ENCODE measurements around the gene ARHGEF28. TPM values are rescaled to one million over a fixed set of nuclear protein-coding genes. Genes with fewer than 3 reads are reported as not detected.

ARHGEF28 gene
- total and polyA plus RNA-seq, 2 donors (not counting 1 experiment from before 2014, with no cell fraction given) = not detected

DNA sequence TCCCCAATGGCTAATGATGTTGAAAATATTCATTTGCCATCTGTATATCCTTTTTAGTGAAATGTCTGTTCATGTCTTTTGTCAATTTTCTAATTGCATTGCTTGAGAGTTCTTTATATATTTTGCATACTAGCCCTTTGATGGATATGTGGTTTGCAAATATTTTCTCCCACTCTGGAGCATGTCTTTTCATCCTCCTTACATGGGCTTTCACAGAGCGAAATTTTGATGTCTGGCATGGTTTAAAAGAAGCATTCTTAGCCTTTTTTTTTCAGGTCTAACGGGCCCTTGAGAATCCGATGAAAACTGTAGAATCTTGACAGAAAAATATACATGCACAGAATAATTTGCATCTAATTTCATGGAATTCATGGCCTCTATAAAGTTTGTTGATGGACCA is 44.7 kb downstream of the ARHGEF28 start:
- no peak overlapping the region for H3K27ac Mint-ChIP-seq
- no peak overlapping the region for H2AFZ ChIP-seq (ENCODE audit: insufficient read depth, low read depth, low read length, poor library complexity, severe bottlenecking)
- H3K9me3 ChIP-seq (ENCODE audit: control extremely low read depth in 1 of 3, control insufficient read depth in 2 of 3, insufficient read depth in 1 of 3, low read length in 2 of 3) = no peaks in the 10 kb centered on the region
- peaks cover 10% of the 10 kb centered on the region for H3K27me3 Mint-ChIP-seq
- no peak overlapping the region for H3K4me3 ChIP-seq (ENCODE audit: control extremely low read depth in 1 of 5, extremely low read depth in 1 of 5, insufficient read depth in 1 of 5, low read depth in 2 of 5, low read length in 4 of 5)
- H3K27me3 ChIP-seq (replicated peaks in 1 of 4; ENCODE audit: control extremely low read depth in 1 of 4, control insufficient read depth in 3 of 4, insufficient read depth in 4 of 4, low read length in 3 of 4) = peaks cover 0 to 4% (median 0%) of the 10 kb centered on the region in 4 experiments
- H4K20me1 ChIP-seq (ENCODE audit: control insufficient read depth, insufficient read depth, low read length, poor library complexity, severe bottlenecking) = no peaks in the 10 kb centered on the region
- ChIA-PET CTCF (no interaction called here), POLR2A (no interaction called here)
- DNase-seq (no peak), ATAC-seq (ENCODE audit: low read depth) (no peak)
- no peak overlapping the region for H3K27ac ChIP-seq (ENCODE audit: low read length in 2 of 2)
- no peak overlapping the region for H3K4me3 Mint-ChIP-seq
- WGBS (ENCODE audit: insufficient coverage) = no CpG with 5 or more reads among the region's 3 CpGs
- H3K4me1 ChIP-seq (ENCODE audit: control insufficient read depth in 2 of 2, insufficient read depth in 2 of 2, low read length in 2 of 2) = no peaks in the 10 kb centered on the region
- H3K36me3 ChIP-seq (replicated peaks in 1 of 2; ENCODE audit: control extremely low read depth in 1 of 2, control insufficient read depth in 1 of 2, extremely low read depth in 1 of 2, insufficient read depth in 2 of 2, low read length in 1 of 2) = no peaks in the 10 kb centered on the region
- H3K4me1 Mint-ChIP-seq = no peaks in the 10 kb centered on the region
- H3K9ac ChIP-seq (ENCODE audit: low read length) = no peak overlapping the region
- no peaks in the 10 kb centered on the region for H3K79me2 ChIP-seq (ENCODE audit: control insufficient read depth, insufficient read depth, low read length)
- TF ChIP-seq CTCF (IDR thresholded peaks at IDR 0.05) (no peak), EZH2 (IDR thresholded peaks at IDR 0.05; ENCODE audit: borderline replicate concordance, insufficient read depth, low read depth, low read length, poor library complexity, severe bottlenecking) (no peak)
- H3K4me2 ChIP-seq (replicated peaks; ENCODE audit: low read depth, low read length, poor library complexity, severe bottlenecking) = no peak overlapping the region
- H3K9me3 Mint-ChIP-seq (ENCODE audit: insufficient read depth) = no peaks in the 10 kb centered on the region
- intact Hi-C loops (cut with micrococcal nuclease) = no loop called here

DNA sequence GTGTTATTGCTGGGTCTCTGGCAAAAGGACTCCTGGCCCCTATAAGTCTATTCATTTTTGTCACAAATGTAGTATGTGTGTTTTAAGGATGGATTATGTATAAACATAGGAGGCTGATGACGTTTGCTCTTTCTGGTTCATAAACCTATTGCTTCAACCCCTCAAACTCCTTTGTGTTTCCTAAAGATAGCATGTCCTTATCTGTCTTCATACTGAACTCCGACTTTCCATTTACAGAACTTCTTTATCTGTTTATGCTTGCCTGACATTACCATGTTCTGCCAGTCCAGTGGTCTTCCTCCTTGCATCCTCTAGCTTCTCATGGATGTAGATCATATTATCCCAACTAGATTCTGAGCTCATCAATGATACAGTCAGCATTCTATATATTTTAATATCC is 46.1 kb downstream of the ARHGEF28 start:
- Mint-ChIP-seq H3K27ac (no peak overlapping the region), H3K4me3 (no peak overlapping the region), H3K9me3 (ENCODE audit: insufficient read depth) (no peaks in the 10 kb centered on the region), H3K4me1 (no peaks in the 10 kb centered on the region), H3K27me3 (peaks cover 15% of the 10 kb centered on the region)
- Histone ChIP-seq H3K79me2 (ENCODE audit: control insufficient read depth, insufficient read depth, low read length) (no peaks in the 10 kb centered on the region), H3K9me3 (ENCODE audit: control extremely low read depth in 1 of 3, control insufficient read depth in 2 of 3, insufficient read depth in 1 of 3, low read length in 2 of 3) (no peaks in the 10 kb centered on the region), H3K36me3 (replicated peaks in 1 of 2; ENCODE audit: control extremely low read depth in 1 of 2, control insufficient read depth in 1 of 2, extremely low read depth in 1 of 2, insufficient read depth in 2 of 2, low read length in 1 of 2) (no peaks in the 10 kb centered on the region), H3K27me3 (replicated peaks in 1 of 4; ENCODE audit: control extremely low read depth in 1 of 4, control insufficient read depth in 3 of 4, insufficient read depth in 4 of 4, low read length in 3 of 4) (no peaks in the 10 kb centered on the region), H2AFZ (ENCODE audit: insufficient read depth, low read depth, low read length, poor library complexity, severe bottlenecking) (no peak overlapping the region), H3K4me2 (replicated peaks; ENCODE audit: low read depth, low read length, poor library complexity, severe bottlenecking) (no peak overlapping the region), H3K4me3 (ENCODE audit: control extremely low read depth in 1 of 5, extremely low read depth in 1 of 5, insufficient read depth in 1 of 5, low read depth in 2 of 5, low read length in 4 of 5) (no peak overlapping the region), H3K9ac (ENCODE audit: low read length) (no peak overlapping the region), H4K20me1 (ENCODE audit: control insufficient read depth, insufficient read depth, low read length, poor library complexity, severe bottlenecking) (no peaks in the 10 kb centered on the region), H3K4me1 (ENCODE audit: control insufficient read depth in 2 of 2, insufficient read depth in 2 of 2, low read length in 2 of 2) (no peaks in the 10 kb centered on the region), H3K27ac (ENCODE audit: low read length in 2 of 2) (no peak overlapping the region)
- POLR2A ChIA-PET = no interaction called here
- intact Hi-C loops (cut with micrococcal nuclease) = no loop called here
- no peak for ATAC-seq (ENCODE audit: low read depth)
- CTCF ChIA-PET = no interaction called here
- TF ChIP-seq CTCF (IDR thresholded peaks at IDR 0.05) (no peak), EZH2 (IDR thresholded peaks at IDR 0.05; ENCODE audit: borderline replicate concordance, insufficient read depth, low read depth, low read length, poor library complexity, severe bottlenecking) (no peak)
- no peak for DNase-seq
- 82% methylated on average over 1 of the region's 2 CpGs for WGBS (ENCODE audit: insufficient coverage)

Measured in B cell (primary cell).